Stimulated activated naive B cell treated with anti-CD40 and anti-IgM and Interleukin-4, amounts not matched to agents 10 μg/mL and 1 μg/mL and 100 μg/mL, for 72 hours (primary cell): Measurements from ENCODE around the gene PITPNC1.
A peak's percentile ranks its signal among the peaks of the same experiment; 100 is the strongest.

Source experiments
- ATAC-seq, 2 donors: fragments of 150-1000 bp; cut with Tn5 transposase; replicated peaks; 2 replicates each; pipeline ENCODE4 v1.10.0; 2021; ENCODE audit warnings: moderate library complexity in 1 of 2
- DNase-seq: peaks from one replicate; pipeline ENCODE4 v3.0.0; 2021
- H3K27ac Mint-ChIP-seq: one replicate; pipeline ENCODE4 v1.8.0; 2022; ENCODE audit warnings: mild to moderate bottlenecking, mixed read lengths
- H3K27me3 Mint-ChIP-seq, 2 donors: one replicate each; pipeline ENCODE4 v1.8.0; 2022; ENCODE audit warnings: mixed read lengths in 2 of 2
- H3K36me3 Mint-ChIP-seq, 2 donors: one replicate each; pipeline ENCODE4 v1.8.0; 2022; ENCODE audit warnings: mixed read lengths in 2 of 2, mild to moderate bottlenecking in 1 of 2
- H3K4me1 Mint-ChIP-seq, 2 donors: one replicate each; pipeline ENCODE4 v1.8.0; 2022; ENCODE audit warnings: mixed read lengths in 2 of 2, mild to moderate bottlenecking in 1 of 2
- H3K4me3 Mint-ChIP-seq, 2 donors: one replicate each; pipeline ENCODE4 v1.8.0; 2022; ENCODE audit warnings: mild to moderate bottlenecking in 2 of 2, mixed read lengths in 2 of 2, moderate library complexity in 1 of 2
- H3K9me3 Mint-ChIP-seq, 2 donors: one replicate each; pipeline ENCODE4 v1.8.0; 2022; ENCODE audit warnings: mixed read lengths in 2 of 2, mild to moderate bottlenecking in 1 of 2

The PITPNC1 gene

DNA sequence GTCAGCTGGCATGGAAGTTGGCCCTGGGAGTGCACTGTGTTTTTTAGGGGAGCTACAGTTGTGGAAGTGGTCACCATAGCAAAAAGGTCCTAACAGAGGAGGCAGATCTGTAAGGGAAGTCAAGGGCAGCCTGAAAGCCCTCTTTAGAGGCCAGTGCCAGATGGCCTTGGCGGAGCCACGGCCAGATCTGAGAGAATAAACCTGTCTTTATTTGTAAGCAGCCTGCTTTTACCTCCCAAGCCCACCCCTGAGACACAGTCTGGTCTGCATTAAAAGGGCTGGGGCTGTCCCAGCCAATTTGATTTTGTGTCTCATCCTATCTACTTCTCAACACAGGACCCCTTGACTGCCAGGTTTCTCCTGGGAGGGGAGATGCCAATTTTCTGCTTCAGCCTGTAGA is 289.6 kb downstream of the PITPNC1 start:
- peaks cover 2 to 4% of the 10 kb centered on the region in 2 donors for H3K36me3 Mint-ChIP-seq

GRCh38 chr17:67671493-67671892 is 294.4 kb downstream of the PITPNC1 start:
- Mint-ChIP-seq H3K27me3 (no peaks in the 10 kb centered on the region), H3K27ac (peak overlapping the region; percentile 49), H3K4me3 (no peak overlapping the region), H3K4me1 (peaks cover 0 to under 1% of the 10 kb centered on the region in 2 donors), H3K9me3 (no peaks in the 10 kb centered on the region), H3K36me3 (peaks cover 4% of the 10 kb centered on the region in 2 donors)
- DNase-seq (no peak), ATAC-seq (no peak)

More for the DNA sequence above, 289.6 kb downstream of the PITPNC1 start:
- H3K27ac Mint-ChIP-seq = no peak overlapping the region
- H3K27me3 Mint-ChIP-seq = no peaks in the 10 kb centered on the region
- no peak overlapping the region for H3K4me3 Mint-ChIP-seq
- H3K4me1 Mint-ChIP-seq = no peaks in the 10 kb centered on the region
- DNase-seq (no peak), ATAC-seq (no peak)
- H3K9me3 Mint-ChIP-seq = peaks cover 0 to 4% of the 10 kb centered on the region in 2 donors

- Mint-ChIP-seq H3K36me3 (peaks cover 4% of the 10 kb centered on the region in 2 donors), H3K4me3 (no peak overlapping the region), H3K9me3 (no peaks in the 10 kb centered on the region), H3K27me3 (no peaks in the 10 kb centered on the region), H3K4me1 (peaks cover 0 to 6% of the 10 kb centered on the region in 2 donors), H3K27ac (no peak overlapping the region)
- no peak for ATAC-seq
- no peak for DNase-seq
Measured at GRCh38 chr17:67672592-67673335, 295.7 kb downstream of the PITPNC1 start.

- peaks cover 10 to 29% of the 10 kb centered on the region in 2 donors for H3K4me1 Mint-ChIP-seq
- no peak overlapping the region for H3K27ac Mint-ChIP-seq
- no peaks in the 10 kb centered on the region for H3K9me3 Mint-ChIP-seq
- ATAC-seq (no peak), DNase-seq (no peak)
- no peak overlapping the region for H3K4me3 Mint-ChIP-seq
- H3K27me3 Mint-ChIP-seq = no peaks in the 10 kb centered on the region
- H3K36me3 Mint-ChIP-seq = peaks cover 1 to 3% of the 10 kb centered on the region in 2 donors
Measured at GRCh38 chr17:67675481-67675880, 298.4 kb downstream of the PITPNC1 start.

DNA sequence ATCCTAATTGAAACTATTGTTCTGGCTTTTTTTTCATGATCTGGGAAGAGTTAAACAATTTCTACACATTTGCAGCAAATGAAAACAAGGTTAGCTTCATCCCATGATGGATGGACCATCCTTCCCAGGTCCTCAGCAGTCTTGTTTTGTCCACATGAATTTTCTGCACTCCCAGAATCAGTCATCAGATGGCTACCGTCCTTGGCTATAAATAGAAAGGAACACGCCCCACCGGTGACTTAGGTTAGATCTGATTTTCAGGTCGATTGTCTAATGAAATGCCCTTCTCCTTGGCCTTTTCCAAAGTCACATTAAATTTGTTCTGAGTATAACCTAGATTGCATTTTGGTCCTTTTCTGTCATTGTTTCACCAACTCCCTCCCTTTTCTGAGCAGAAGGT is 299.2 kb downstream of the PITPNC1 start:
- ATAC-seq (no peak), DNase-seq (no peak)
- no peaks in the 10 kb centered on the region for H3K27me3 Mint-ChIP-seq
- H3K27ac Mint-ChIP-seq = no peak overlapping the region
- H3K36me3 Mint-ChIP-seq = peaks cover 1 to 3% of the 10 kb centered on the region in 2 donors
- peaks cover 16 to 37% of the 10 kb centered on the region in 2 donors for H3K4me1 Mint-ChIP-seq
- H3K4me3 Mint-ChIP-seq = no peak overlapping the region
- H3K9me3 Mint-ChIP-seq = no peaks in the 10 kb centered on the region

DNA sequence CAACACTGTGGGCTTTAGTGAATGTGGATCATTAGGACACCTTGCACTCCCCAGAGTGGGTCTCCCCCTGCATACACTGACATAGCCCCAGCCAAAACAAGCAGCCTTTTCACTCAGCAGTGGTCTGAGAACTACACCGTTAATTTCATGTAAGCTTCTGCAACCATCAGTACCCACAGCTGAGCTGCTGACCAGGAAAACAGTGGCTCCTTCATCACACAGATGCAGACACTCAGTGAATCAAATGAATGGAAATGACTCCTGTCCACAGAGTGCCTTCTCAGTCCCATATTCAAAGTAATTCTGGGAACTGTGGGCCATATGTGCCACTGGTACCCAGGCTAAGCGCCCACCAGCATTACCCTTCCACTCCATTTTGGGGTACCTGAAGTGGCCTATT is 301.3 kb downstream of the PITPNC1 start:
- Mint-ChIP-seq H3K27me3 (no peaks in the 10 kb centered on the region), H3K27ac (peak overlapping the region; percentile 3), H3K4me3 (no peak overlapping the region), H3K4me1 (peaks cover 18 to 47% of the 10 kb centered on the region in 2 donors), H3K36me3 (peaks cover 3% of the 10 kb centered on the region in 2 donors), H3K9me3 (no peaks in the 10 kb centered on the region)
- no peak for ATAC-seq
- DNase-seq = no peak

- H3K27me3 Mint-ChIP-seq = no peaks in the 10 kb centered on the region
- H3K36me3 Mint-ChIP-seq = peaks cover 3% of the 10 kb centered on the region in 2 donors
- ATAC-seq = peak; percentile 41 to 57
- DNase-seq = no peak
- peak overlapping the region; percentile 53 to 63 for H3K4me3 Mint-ChIP-seq
- peak overlapping the region; percentile 94 for H3K27ac Mint-ChIP-seq
- H3K4me1 Mint-ChIP-seq = peaks cover 18 to 47% of the 10 kb centered on the region in 2 donors
- H3K9me3 Mint-ChIP-seq = no peaks in the 10 kb centered on the region
Measured at GRCh38 chr17:67679225-67679624, 302.1 kb downstream of the PITPNC1 start.

GRCh38 chr17:67679721-67680120 is 302.6 kb downstream of the PITPNC1 start:
- H3K9me3 Mint-ChIP-seq = no peaks in the 10 kb centered on the region
- peak overlapping the region; percentile 94 for H3K27ac Mint-ChIP-seq
- peak overlapping the region; percentile 53 to 63 for H3K4me3 Mint-ChIP-seq
- H3K4me1 Mint-ChIP-seq = peaks cover 18 to 47% of the 10 kb centered on the region in 2 donors
- peak; percentile 28 to 31 for ATAC-seq
- H3K27me3 Mint-ChIP-seq = no peaks in the 10 kb centered on the region
- H3K36me3 Mint-ChIP-seq = peaks cover 3% of the 10 kb centered on the region in 2 donors
- DNase-seq = no peak

DNA sequence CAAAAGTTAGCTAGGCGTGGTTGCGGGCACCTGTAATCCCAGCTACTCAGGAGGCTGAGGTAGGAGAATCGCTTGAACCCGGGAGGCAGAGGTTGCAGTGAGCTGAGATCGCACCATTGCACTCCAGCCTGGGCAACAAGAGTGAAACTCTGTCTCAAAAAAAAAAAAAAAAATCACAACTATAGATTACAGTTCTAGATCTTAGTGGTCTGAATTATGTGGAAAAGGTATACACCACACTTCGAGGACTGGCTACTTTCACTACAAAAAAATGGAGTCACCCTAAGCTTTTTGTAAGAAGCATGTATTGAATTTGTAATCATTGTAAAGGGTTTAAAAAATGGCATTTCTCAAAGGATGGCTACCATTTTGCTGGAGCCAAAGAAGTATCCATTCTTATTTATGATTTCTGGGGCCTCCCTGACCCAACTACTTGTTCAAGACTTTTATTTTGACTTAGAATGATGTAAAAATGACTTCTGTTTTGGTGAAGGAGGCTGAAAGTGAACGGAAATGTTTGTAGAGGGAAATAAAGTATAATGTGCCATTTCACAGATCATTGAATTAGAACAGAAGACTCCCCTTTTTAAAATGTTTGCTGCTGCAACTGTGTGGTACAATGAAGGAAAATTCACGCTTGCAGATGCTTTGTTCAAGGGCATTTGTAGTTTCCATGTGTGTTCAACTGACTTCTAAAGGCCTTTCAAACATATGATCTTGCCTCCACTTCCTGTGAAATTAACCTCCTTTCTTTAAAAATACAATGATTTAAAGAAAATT is 303.6 kb downstream of the PITPNC1 start:
- ATAC-seq (peak; percentile 73 to 77), DNase-seq (no peak)
- peaks cover 18 to 47% of the 10 kb centered on the region in 2 donors for H3K4me1 Mint-ChIP-seq
- no peaks in the 10 kb centered on the region for H3K9me3 Mint-ChIP-seq
- peak overlapping the region; percentile 9 to 63 for H3K4me3 Mint-ChIP-seq
- H3K27ac Mint-ChIP-seq = peak overlapping the region; percentile 94
- no peaks in the 10 kb centered on the region for H3K27me3 Mint-ChIP-seq
- H3K36me3 Mint-ChIP-seq = peaks cover 2 to 3% of the 10 kb centered on the region in 2 donors

GRCh38 chr17:67682196-67682595 is 305.1 kb downstream of the PITPNC1 start:
- ATAC-seq = no peak

DNA sequence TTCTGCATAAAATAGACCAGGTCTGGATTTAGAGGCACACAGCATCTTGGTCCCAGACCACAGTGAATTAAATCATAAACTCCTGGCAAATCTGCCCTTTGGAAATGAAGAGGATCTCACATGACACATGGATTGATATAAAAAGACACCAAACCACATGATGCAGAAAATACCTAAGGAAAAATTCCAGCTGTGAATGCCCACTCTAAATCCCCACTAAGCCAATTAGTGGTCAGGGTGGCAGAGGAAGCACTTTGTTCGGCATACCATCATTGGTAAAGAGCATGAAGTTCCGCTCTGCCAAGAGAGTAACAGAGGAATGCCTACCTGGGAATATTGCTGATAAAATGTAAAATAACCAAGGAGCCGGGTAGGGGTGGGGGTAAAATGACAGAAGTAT is 308.3 kb downstream of the PITPNC1 start:
- ATAC-seq (no peak), DNase-seq (no peak)
- no peaks in the 10 kb centered on the region for H3K27me3 Mint-ChIP-seq
- peaks cover 10 to 26% of the 10 kb centered on the region in 2 donors for H3K4me1 Mint-ChIP-seq
- peaks cover 0 to 2% of the 10 kb centered on the region in 2 donors for H3K36me3 Mint-ChIP-seq
- no peak overlapping the region for H3K27ac Mint-ChIP-seq
- no peak overlapping the region for H3K4me3 Mint-ChIP-seq
- no peaks in the 10 kb centered on the region for H3K9me3 Mint-ChIP-seq

More at GRCh38 chr17:67682196-67682595, 305.1 kb downstream of the PITPNC1 start:
- H3K27ac Mint-ChIP-seq = peak overlapping the region; percentile 25
- DNase-seq = no peak
- peaks cover 18 to 41% of the 10 kb centered on the region in 2 donors for H3K4me1 Mint-ChIP-seq
- peaks cover 2 to 3% of the 10 kb centered on the region in 2 donors for H3K36me3 Mint-ChIP-seq
- no peaks in the 10 kb centered on the region for H3K9me3 Mint-ChIP-seq
- H3K4me3 Mint-ChIP-seq = peak overlapping the region in 1 of 2 donors; percentile 19
- H3K27me3 Mint-ChIP-seq = no peaks in the 10 kb centered on the region

- ATAC-seq (no peak), DNase-seq (no peak)
- H3K4me3 Mint-ChIP-seq = no peak overlapping the region
- H3K36me3 Mint-ChIP-seq = peaks cover 0 to 2% of the 10 kb centered on the region in 2 donors
- no peaks in the 10 kb centered on the region for H3K27me3 Mint-ChIP-seq
- no peak overlapping the region for H3K27ac Mint-ChIP-seq
- no peaks in the 10 kb centered on the region for H3K9me3 Mint-ChIP-seq
- peaks cover 4 to 17% of the 10 kb centered on the region in 2 donors for H3K4me1 Mint-ChIP-seq
Measured at GRCh38 chr17:67686241-67686640, 309.2 kb downstream of the PITPNC1 start.

GRCh38 chr17:67687511-67687910 is 310.4 kb downstream of the PITPNC1 start:
- no peak overlapping the region for H3K4me3 Mint-ChIP-seq
- H3K27me3 Mint-ChIP-seq = no peaks in the 10 kb centered on the region
- H3K9me3 Mint-ChIP-seq = no peaks in the 10 kb centered on the region
- no peak for DNase-seq
- peaks cover 0 to under 1% of the 10 kb centered on the region in 2 donors for H3K36me3 Mint-ChIP-seq
- peaks cover 2 to 7% of the 10 kb centered on the region in 2 donors for H3K4me1 Mint-ChIP-seq
- no peak for ATAC-seq
- H3K27ac Mint-ChIP-seq = no peak overlapping the region

- H3K36me3 Mint-ChIP-seq = peaks cover 0 to 2% of the 10 kb centered on the region in 2 donors
- ATAC-seq = peak; percentile 48 to 67
- no peaks in the 10 kb centered on the region for H3K9me3 Mint-ChIP-seq
- H3K27ac Mint-ChIP-seq = no peak overlapping the region
- peak; percentile 8 for DNase-seq
- no peak overlapping the region for H3K4me3 Mint-ChIP-seq
- H3K27me3 Mint-ChIP-seq = no peaks in the 10 kb centered on the region
- peaks cover 2 to 6% of the 10 kb centered on the region in 2 donors for H3K4me1 Mint-ChIP-seq
Measured at GRCh38 chr17:67689534-67690177, 312.6 kb downstream of the PITPNC1 start.
